Endodermal cell (in vitro differentiated cells): Measurements from ENCODE around the gene FCN1. TPM values are rescaled to one million over a fixed set of nuclear protein-coding genes. Genes with fewer than 3 reads are reported as not detected.

Experiments used
- DNase-seq: peaks from one replicate; pipeline ENCODE4 v3.0.0-alpha.2; 2017
- H3K27ac ChIP-seq: 2 replicates; pipeline ENCODE4 v1.5.1; 2013; ENCODE audit warnings: mild to moderate bottlenecking, low read depth, low read length, moderate library complexity
- H3K27me3 ChIP-seq: 2 replicates; pipeline ENCODE4 v1.6.1; 2013; ENCODE audit warnings: mild to moderate bottlenecking, low read length, moderate library complexity; ENCODE audit not compliant: insufficient read depth, control insufficient read depth, poor library complexity, severe bottlenecking
- H3K36me3 ChIP-seq: 2 replicates; pipeline ENCODE4 v1.7.0; 2013; ENCODE audit warnings: mild to moderate bottlenecking, low read length, moderate library complexity; ENCODE audit not compliant: control insufficient read depth, insufficient read depth
- H3K4me1 ChIP-seq: one replicate; pipeline ENCODE4 v1.7.0; 2013; ENCODE audit warnings: low read length; ENCODE audit not compliant: control insufficient read depth, insufficient read depth
- H3K4me3 ChIP-seq: 2 replicates; pipeline ENCODE4 v1.5.1; 2013; ENCODE audit warnings: mild to moderate bottlenecking, low read length, moderate library complexity
- H3K9ac ChIP-seq: 2 replicates; pipeline ENCODE4 v1.6.1; 2013; ENCODE audit warnings: mild to moderate bottlenecking, low read length, moderate library complexity; ENCODE audit not compliant: poor library complexity, severe bottlenecking; ENCODE audit errors: extremely low read depth
- H3K9me3 ChIP-seq: 2 replicates; pipeline ENCODE4 v1.6.1; 2013; ENCODE audit warnings: mild to moderate bottlenecking, low read length, moderate library complexity; ENCODE audit not compliant: control insufficient read depth
- H3K27ac Mint-ChIP-seq: 2 replicates; pipeline ENCODE4 v1.8.0; 2020; ENCODE audit warnings: mixed read lengths
- H3K27me3 Mint-ChIP-seq: 2 replicates; pipeline ENCODE4 v1.8.0; 2021; ENCODE audit warnings: mild to moderate bottlenecking, mixed read lengths; ENCODE audit not compliant: insufficient read depth
- H3K36me3 Mint-ChIP-seq: 2 replicates; pipeline ENCODE4 v1.8.0; 2020; ENCODE audit warnings: low read depth, mixed read lengths
- H3K4me1 Mint-ChIP-seq: 2 replicates; pipeline ENCODE4 v1.8.0; 2020; ENCODE audit warnings: mixed read lengths
- H3K4me3 Mint-ChIP-seq: 2 replicates; pipeline ENCODE4 v1.8.0; 2020; ENCODE audit warnings: mild to moderate bottlenecking, moderate library complexity, mixed read lengths
- H3K9me3 Mint-ChIP-seq: 2 replicates; pipeline ENCODE4 v1.8.0; 2020; ENCODE audit warnings: mild to moderate bottlenecking, mixed read lengths
- CTCF ChIP-seq: fragments of 200-600 bp; sonication (generic); conservative IDR thresholded peaks from 2 replicates; pipeline ENCODE4 v1.5.0; 2021; ENCODE audit warnings: antibody characterized with exemption, mild to moderate bottlenecking
- WGBS, 2 experiments: methylation state at CpG; one replicate each; pipeline versions ENCODE4 v1.1.5 to v1.1.7; 2013; ENCODE audit warnings: missing lambda C conversion rate in 2 of 2, mixed read lengths in 1 of 2; ENCODE audit not compliant: insufficient coverage in 1 of 2, insufficient read length in 1 of 2; 5-methylcytosine and 5-hydroxymethylcytosine counted together
- total RNA-seq, 2 donors: library from RNA; stranded (reverse); fragmentation: NEBNext Ultra II Directional in 1 of 2; extraction: Animal tissue kit (Norgen Biotek cat#: 25700) in 1 of 2; gene quantifications; 2 replicates in 1 of 2; 3 replicates in 1 of 2; pipeline ENCODE4 v1.2.1, GENCODE V29; 2021

FCN1 gene
- total RNA-seq, 2 donors from 2014 or later, result not detected

DNA sequence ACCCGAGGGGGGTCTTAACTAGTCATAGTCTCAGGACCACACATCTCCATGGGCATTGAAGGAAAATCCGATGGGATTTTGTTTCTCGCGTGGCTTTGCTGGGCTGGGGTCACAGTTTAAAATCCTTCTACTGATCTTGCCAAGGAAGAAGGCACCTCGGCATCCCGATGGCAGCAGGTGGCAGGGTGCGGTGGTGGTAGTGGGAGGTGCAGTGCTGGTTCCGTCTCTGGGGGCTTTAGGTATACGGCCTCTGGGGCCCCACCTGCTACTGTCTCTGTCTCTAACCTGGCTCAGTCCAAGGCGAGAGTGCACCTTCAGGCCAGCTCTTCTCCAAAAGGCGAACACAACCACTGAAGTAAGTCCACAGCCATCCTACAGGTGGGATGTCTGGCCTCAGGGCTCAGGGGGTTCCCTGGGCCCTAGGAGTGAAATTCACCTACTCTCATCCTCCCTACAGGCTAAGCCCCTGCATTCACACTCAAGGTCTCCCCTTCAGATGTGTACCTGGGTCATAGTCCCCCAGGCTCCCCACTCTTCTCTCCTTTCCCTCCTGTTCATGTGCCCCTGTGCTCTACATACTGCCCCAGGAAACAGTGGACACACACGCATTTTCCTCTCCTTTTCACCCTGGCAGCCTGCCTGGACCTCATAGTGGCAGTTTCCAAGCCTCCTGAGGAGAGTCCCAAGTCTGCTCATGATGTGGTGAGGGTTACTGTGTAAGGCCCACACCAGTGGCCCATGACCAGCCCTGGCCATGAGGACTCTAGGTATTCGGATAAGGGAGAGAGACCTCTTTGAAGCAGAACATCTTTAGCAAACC lies 37.8 kb downstream of the FCN1 start:
- whole genome bisulfite sequencing, 2 experiments, result 93 to 98% methylated on average over 9 to 13 of the region's 13 CpGs
- H3K9me3 Mint-ChIP-seq, result no peaks in the 10 kb centered on the region
- no peak for DNase-seq

DNA sequence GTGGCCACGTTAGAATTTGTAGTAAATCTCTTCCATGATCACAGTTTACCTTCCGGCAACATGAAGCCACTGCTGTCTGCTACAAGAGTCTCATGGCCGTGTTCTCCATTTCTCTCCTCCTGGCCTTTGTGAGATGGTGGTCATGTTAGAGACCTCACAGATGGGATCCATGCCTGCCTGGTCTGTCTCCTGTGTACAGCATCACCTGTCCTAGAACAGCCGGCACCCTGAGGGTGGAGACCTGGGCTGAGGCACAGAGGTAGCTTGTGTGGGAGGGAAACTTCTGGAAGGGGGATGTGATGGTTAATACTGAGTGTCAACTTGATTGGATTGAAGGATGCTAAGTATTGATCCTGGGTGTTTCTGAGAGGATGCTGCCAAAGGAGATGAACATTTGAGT lies 40.2 kb downstream of the FCN1 start:
- no peaks in the 10 kb centered on the region for H3K36me3 ChIP-seq
- H3K4me3 Mint-ChIP-seq, result no peak overlapping the region
- H3K36me3 Mint-ChIP-seq, result no peaks in the 10 kb centered on the region
- H3K27me3 Mint-ChIP-seq, result no peaks in the 10 kb centered on the region
- no peak overlapping the region for H3K27ac ChIP-seq
- TF ChIP-seq CTCF, result no peak
- no peak overlapping the region for H3K9ac ChIP-seq
- H3K4me1 Mint-ChIP-seq, result no peaks in the 10 kb centered on the region
- no peaks in the 10 kb centered on the region for H3K4me1 ChIP-seq
- peaks cover 2% of the 10 kb centered on the region for H3K9me3 Mint-ChIP-seq
- H3K27ac Mint-ChIP-seq, result no peak overlapping the region
- no peaks in the 10 kb centered on the region for H3K27me3 ChIP-seq
- no peak for DNase-seq
- WGBS, 2 experiments, result 86 to 95% methylated on average over 3 to 4 of the region's 4 CpGs
- no peaks in the 10 kb centered on the region for H3K9me3 ChIP-seq
- no peak overlapping the region for H3K4me3 ChIP-seq

More for the DNA sequence above, 37.8 kb downstream of the FCN1 start:
- Mint-ChIP-seq H3K4me1 (no peaks in the 10 kb centered on the region), H3K4me3 (no peak overlapping the region), H3K36me3 (no peaks in the 10 kb centered on the region), H3K27ac (no peak overlapping the region), H3K27me3 (no peaks in the 10 kb centered on the region)
- no peak for TF ChIP-seq CTCF
- no peak overlapping the region for H3K9ac ChIP-seq
- no peaks in the 10 kb centered on the region for H3K27me3 ChIP-seq
- H3K9me3 ChIP-seq, result no peaks in the 10 kb centered on the region
- no peaks in the 10 kb centered on the region for H3K36me3 ChIP-seq
- H3K4me3 ChIP-seq, result no peak overlapping the region
- no peaks in the 10 kb centered on the region for H3K4me1 ChIP-seq
- H3K27ac ChIP-seq, result no peak overlapping the region

GRCh38 chr9:134875371-134875770 lies 42.3 kb downstream of the FCN1 start:
- DNase-seq, result no peak
- H3K4me3 ChIP-seq, result no peak overlapping the region
- H3K27ac ChIP-seq, result no peak overlapping the region
- Mint-ChIP-seq H3K27me3 (no peaks in the 10 kb centered on the region), H3K4me1 (no peaks in the 10 kb centered on the region), H3K9me3 (peaks cover 2% of the 10 kb centered on the region), H3K27ac (no peak overlapping the region), H3K36me3 (no peaks in the 10 kb centered on the region), H3K4me3 (no peak overlapping the region)
- no peaks in the 10 kb centered on the region for H3K9me3 ChIP-seq
- no peaks in the 10 kb centered on the region for H3K27me3 ChIP-seq
- H3K36me3 ChIP-seq, result no peaks in the 10 kb centered on the region
- H3K9ac ChIP-seq, result no peak overlapping the region
- WGBS, 2 experiments, result 83 to 86% methylated on average over 1 of the region's 1 CpG
- TF ChIP-seq CTCF, result no peak
- no peaks in the 10 kb centered on the region for H3K4me1 ChIP-seq
